HG03432 (cell line): ENCODE results near the gene LRP5.

Experiments
- ATAC-seq: cut with Tn5 transposase; IDR thresholded peaks from one replicate; pipeline ENCODE4 v1.9.1; 2021; ENCODE audit warnings: mild to moderate bottlenecking, moderate library complexity; ENCODE audit not compliant: unreplicated experiment

The LRP5 gene

GRCh38 chr11:68312117-68312779 lies at the start of gene LRP5:
LRP5 (plus strand) TSS chr11:68312591; CDS start chr11:68312715, 124 bp downstream.
- ATAC-seq = no peak

GRCh38 chr11:68263444-68264035 lies 48.9 kb upstream of the LRP5 start:
- no peak for ATAC-seq

DNA sequence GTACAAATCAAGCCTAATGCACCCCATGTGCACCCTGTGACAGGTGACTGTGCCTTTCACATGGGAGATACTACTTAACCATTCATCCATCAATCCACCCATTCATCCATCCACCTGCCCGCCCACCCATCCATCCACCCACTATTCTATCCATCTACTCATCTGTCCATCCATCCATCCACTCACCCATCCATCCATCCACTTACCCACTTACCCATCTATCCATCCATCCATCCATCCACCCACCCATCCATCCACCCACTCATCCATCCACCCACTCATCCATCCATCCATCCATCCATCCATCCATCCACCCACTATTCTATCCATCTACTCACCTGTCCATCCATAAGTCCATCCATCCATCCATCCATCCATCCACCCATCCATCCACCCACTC lies 48.1 kb upstream of the LRP5 start:
- no peak for ATAC-seq

DNA sequence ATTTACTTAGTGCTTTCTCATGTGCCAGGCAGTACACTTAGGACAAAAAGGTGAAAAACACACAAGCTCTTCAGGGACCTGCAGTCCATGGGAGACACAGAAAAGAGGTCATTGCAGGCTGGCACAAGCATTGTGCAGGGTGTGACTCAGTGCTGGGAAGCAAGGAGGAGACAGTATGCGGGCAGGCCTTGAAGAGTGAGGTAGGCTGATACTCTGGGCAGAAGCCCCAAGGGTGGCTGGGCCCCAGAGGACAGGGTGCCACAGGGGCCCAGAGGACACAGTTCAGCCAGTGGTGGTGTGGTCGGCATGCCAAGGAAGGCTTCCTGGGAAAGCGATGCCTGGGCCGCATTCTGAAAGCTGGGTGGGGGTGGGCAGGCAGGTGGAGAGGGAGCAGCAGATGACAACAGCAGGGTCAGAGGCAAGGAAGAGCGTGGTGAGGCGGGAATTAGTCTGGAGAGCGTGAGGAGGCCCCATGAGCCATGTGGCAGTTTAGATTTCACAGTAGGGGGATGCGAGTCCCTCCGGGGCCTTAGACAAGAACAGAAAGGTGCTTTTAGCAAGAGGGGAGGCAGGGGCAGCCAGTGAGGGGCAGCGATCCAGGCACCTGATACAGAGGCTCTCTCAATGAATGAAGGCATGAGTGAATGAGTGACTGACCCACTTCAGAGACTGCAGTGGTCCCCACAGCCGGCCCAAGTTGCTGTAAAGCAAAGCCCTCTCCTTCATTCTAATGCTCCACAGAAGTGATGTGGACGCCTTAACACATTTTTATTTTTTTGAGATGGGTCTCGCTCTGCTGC lies 47.5 kb upstream of the LRP5 start:
- no peak for ATAC-seq

DNA sequence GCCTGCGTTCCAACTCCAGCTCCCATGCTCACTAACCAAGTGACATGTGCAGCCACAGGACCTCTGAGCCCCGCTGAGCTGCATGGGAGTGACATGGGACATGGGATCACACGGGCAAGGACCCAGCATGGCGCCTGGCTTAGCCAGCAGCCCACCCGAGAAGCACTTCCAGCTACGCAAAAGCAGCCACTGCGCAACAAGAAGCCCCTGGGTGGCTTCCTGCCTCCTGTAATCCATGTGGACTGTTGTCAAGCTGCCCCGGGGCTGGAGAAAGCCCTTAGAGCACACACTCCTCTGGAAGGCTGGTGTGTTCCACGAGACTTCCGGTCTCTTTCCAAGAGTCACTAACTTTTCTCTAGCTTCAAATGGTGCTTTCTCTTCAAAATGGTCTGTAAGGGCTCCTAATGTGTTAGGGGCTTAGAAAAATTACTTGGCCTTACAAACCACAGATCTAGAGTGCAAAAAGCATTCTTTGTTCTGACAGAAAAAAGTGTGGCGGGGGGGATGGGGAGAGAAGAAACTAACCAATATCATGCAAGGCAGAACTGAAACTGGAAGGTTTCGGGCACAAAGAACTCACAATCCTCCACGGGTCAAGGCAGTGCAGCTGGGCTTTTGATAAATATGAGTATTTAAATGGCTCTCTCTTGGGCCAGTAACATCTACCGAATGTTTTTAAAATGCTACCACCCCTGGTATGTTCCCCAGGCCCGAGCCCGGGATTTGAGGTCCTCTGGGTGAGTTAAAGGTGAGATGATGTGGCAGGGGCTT lies 46.1 kb upstream of the LRP5 start:
- ATAC-seq = peak; percentile 67

DNA sequence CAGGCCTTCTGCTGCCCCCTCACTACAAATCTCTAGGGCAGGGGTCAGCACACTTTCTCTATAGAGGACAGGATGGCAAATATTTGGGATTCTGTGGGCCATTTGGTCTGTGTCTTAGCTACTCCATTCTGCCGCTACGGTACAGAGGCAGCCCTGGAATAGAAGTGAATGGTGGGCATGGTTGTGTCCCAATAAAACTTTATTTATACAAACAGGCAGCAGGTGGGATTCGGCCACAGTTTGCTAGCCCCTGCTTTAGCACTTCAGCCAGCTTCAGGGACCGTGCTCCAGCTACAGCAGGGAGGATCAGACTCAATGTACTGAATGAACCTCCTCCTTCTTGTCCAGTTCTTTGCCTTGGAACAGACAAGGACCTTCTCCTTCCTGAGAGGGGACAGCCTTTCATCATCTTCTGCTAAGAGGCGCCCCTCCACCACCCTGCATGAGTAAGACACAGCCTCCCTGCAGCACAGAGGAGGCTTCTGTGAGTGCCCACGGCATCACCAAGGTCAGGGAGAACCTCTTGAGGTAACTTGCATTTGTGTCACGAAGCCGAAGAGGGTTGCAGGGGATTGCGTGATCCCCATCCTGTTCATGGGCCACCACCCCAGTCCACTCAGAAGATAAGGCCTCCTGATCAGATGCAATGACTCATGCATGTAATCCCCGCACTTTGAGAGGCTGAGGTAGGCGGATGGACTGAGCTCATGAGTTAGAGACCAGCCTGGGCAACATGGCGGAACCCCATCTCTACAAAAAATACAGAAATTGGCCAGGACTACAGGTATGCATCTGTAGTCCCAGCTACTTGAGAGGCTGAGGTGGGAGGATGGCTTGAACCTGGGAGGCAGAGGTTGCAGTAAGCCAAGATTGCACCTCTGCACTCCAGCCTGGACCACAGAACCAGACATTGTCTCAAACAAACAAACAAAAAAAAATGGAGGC lies 45.2 kb upstream of the LRP5 start:
- ATAC-seq = no peak

DNA sequence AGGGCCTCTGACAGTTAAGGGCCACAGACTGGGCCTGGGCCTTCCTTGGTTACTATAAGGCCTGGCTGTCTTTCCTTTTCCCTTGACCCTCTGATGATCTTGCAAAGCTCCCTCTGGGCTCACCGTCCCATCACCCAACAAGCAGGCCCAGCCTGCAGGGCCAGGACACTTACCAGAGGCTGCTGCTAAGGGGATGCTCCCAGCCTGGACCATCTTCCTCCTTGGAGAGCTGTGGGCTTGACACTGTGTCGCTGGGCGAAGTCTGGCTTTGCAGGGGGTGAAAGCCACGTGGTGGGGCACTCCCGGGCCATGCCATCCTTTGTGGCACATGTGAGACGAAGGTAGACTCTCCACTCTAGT lies 44.5 kb upstream of the LRP5 start:
- no peak for ATAC-seq

GRCh38 chr11:68269414-68270081 lies 42.8 kb upstream of the LRP5 start:
- no peak for ATAC-seq

DNA sequence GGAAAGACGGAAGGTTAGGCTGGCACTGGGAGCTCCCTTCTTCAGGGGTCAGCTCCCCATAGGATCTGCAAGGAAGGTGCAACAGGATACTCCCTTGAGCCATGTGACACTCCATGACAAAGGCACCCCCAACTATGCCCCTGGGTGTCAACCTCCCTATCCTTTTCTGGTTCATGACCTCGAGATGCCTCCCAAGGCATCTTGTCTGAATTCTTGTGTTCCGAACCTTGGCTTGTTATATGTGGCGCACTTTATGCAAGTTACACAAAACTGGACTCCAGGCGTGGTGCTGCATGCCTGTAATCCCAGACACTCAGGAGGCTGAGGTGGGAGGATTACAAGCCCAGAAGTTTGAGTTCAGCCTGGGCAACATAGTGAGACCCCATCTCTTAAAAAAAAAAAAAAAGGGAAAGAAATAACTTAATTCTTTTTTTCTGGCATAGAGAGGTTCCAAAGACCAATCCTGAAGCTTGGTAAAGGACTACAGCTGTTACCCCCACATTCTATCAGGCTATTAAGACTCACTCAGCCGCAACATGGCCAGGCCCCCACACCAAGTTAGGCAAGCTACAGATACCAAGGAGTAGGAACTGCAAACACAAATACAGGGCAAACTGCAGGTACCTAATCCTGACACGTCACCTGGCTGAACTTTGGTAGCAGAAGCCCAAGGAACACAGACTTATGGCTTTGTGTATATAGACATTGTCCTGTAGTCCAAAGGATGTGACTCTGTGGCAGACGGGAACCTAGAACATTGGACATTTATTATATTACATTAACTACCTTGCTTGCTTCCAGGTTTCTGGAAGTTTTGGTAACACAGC lies 42.0 kb upstream of the LRP5 start:
- no peak for ATAC-seq

DNA sequence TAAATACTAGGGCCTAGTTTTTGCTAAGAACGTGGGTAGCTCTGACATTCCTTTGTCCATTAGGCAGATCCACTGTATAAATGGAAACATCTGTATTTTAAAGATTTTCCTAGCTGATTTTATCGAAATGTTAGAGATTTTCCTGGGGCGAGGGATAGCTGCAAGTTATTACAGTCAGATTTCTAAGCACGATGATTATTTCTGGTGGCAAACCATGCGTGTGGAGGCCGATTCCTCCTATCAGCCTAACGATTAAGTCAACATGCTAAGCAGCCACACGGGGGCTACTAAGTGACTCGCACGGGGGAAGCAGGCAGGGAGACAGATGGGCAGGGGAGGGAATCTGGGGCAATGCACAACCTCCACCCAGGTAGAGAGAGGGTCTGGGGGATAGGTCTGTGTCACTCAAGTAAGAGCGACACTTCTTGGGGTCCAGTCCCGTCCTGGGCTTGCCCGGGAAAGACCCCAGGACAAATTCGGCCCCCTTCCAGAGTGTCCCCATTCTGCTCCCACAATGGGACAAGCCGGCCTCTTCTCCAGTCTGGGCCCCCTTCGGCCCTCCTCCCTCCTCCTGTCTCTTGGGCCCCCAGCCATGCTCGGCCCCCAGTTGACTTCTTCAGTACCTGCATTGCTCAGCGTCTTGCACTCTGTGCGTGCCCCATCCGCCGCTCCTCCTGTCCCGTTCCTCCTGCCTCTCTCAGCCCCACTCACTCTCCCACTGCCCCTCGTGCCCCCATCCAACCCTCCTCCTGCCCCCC lies 41.2 kb upstream of the LRP5 start:
- peak; percentile 10 for ATAC-seq

DNA sequence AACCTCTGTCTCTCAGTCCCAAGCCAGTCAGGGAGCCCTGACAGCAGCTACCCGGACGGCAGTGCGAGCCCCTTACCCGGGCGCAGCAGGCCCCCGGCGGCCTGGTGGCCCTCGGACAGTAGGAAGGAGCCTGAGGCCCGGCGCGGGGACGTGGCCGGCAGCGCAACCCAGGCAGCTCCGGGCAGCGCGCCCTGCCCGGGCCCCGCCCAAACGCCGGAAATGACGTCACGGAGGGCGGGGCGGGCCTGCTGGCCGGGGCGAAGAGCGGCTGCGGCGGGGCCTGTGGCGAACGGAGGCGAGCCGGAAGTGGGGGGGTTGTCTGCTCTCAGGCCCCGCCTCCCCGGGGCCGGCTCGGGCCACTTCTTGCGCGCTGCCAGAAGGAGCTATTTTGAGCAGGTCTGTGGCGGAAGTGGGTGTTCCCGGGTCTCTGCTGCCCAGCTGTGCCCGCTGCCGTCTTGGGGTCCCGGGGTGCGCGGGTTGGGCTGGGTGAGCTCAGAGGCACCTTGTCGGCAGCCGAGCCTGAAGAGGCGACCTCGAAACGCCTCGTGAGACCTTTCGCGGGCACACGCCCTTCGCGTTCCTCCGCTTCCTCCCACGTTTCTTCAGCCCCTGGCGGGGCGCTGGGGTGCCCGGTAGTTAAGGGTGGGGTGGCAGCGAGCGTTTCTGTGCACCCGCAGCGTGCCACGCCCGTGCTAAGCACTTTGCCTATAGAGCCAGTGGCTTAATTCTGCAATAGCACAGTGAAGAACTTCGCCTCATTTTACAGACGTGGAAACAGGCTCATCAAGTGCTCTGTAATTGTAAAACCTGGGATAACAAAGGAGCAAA lies 40.4 kb upstream of the LRP5 start, which contains the start of gene C11orf24:
Gene C11orf24, minus strand, starts transcription at position 193 of the 828 bp plus-strand sequence. CDS start 8,206 bp downstream, outside the sequence.
- peak; percentile 79 for ATAC-seq

- no peak for ATAC-seq
Measured at GRCh38 chr11:68273026-68273738, 39.2 kb upstream of the LRP5 start.

DNA sequence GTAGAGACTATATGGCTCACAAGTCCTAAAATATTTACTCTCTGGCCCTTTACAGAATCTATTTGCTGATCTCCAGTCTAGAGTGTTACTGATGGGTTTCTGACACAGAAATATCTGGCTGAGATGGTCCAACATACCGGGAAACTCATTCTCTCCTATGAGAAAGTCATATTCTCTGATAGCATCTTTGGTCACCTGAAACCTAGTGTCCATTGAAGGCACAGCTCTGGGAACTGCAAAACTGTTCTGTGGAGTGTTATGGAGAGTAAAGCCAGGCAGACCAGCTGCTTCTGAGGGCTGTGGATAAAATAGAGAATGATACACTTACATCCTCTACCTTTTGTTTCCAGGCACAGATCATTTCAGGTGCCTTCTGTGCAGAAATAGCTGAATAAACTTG lies 38.1 kb upstream of the LRP5 start:
- no peak for ATAC-seq

DNA sequence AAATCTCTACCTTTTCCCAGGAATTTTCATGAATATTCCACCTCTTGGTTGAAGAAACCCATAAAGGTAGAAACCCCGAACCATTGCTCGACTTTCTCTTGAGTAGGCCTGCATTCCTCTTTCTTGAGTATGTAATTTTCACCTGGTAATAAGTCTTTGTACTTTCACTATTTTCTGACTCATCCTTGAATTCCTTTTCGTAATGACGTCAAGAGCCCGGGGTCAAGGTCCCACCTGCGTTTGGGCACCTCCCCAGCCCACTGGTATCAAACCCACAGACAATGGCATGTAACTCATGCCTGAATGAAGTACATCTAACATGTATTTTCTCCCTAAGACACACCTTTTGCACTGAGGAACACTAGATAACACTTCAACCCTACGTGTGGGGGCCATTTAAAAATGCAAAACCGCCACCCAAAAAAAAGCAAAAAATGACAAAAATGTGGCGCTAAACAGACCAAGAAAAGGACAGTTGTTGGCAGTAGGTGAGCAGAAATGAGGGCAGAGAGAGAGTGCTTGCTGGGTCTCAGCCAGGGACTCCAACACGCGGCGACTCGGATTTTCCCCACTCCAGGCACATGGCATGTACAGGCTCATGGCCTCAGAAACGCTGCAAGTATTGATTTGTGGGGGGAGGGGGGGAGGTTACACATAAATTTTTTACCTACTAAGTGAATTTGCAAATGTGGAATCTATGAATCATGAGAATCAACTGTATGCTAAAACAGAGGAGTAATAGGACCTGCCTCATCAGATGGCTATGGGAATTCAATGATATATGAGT lies 36.5 kb upstream of the LRP5 start:
- no peak for ATAC-seq

DNA sequence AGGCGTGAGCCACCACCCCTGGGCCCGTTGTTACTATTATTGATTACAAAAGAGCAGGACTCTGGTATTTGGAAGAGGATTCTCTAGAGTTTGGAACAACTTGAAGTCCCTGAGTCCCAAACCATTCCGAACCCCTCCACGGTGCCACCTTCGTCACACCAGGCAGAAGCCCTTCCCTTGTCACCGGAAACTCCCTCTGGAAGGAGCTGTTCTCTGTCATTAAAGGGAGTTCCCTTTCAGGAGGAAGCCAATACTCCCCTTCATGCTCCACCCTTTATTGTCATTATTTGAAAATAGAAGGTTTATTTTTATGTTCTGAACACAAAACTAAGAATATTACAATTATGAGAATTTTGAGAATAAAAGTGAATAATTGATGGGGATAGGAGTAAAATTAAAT lies 35.5 kb upstream of the LRP5 start:
- no peak for ATAC-seq

- ATAC-seq = no peak
Measured at GRCh38 chr11:68279676-68280075, 32.7 kb upstream of the LRP5 start.
